GM18499 (cell line): Measurements from ENCODE around the gene ODF4.
"Not testable (repeated sequence)": the region's sequence is repeated elsewhere in the genome, so short reads cannot be mapped to it uniquely, and the experiment has no call there.

Experiments
- ATAC-seq: cut with Tn5 transposase; IDR thresholded peaks from one replicate; pipeline ENCODE4 v1.9.1; 2021; ENCODE audit warnings: moderate number of reproducible peaks; ENCODE audit not compliant: insufficient read depth, unreplicated experiment

ODF4 gene

DNA sequence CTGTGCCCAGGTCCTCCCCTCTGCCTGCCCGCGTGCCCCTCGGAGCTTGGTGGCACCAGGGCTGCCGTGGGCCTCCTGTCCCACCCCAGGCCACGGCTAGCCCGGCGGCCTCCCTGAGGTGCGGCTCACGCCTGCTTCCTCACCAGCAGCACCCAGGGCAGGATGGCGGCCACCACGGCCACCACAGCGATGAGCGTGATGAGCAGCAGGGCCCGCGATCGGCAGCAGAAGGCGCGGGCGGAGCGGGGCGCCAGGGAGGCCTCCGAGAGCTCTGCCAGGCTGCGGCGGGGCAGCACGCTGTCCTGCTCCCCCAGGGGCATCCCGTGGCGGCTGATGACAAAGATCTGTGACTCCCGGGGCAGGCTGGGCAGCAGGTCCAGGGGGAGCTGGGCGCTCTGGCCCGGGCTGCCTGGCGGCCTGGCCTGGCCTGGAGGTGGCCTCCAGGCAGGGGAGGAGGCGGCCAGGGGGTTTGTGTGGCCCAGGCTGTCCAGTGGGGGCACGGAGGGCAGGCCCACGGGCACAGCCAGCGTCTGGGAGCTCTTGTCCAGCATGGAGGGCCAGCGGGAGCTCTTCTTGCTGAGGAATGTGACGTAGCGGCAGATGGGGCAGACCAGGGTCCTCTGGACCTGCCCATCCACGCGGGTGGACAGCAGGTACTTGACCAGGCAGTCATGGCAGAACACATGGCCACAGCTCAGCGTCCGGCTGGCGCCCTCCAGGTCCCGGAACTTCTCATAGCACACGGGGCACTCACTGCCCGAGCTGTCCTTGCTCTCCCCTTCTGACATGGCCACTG, 53.2 kb downstream of the ODF4 start:
- no peak for ATAC-seq

DNA sequence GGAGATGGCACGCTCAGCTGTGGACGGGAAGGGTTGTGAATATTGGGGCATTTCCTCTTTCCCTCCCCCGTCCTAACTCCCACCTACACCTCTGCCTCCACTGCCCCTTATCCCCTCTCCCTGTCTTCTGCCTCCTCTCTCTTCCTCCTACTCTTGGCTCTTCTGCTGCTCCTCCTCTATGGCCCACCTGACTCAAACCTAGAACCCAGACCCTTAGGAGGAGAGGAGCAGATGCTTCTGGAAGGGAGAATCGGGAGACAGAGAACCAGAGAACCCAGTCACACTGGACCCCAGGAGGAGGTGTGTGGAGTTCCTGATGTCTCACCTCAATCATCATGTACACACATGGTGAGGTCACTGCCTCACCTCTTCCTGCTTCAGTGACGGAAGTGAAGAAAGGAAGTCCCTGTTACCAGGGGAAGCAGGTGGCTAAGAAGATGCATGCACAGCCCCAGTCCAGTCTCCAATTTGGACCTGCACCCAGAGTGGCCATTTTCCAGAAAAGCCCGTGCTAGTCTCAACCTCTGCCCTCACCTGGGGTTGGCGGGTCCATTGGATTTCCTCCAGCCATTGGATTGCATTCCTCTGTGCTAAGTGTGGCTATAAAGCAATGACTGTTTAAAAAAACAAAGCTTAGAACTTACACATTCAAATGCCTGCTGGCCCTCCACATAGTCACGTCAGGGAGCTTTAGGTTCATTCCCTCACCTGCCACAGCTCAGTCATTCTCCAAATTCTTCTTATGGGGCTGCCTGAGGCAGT, 54.0 kb downstream of the ODF4 start:
- ATAC-seq = no peak

DNA sequence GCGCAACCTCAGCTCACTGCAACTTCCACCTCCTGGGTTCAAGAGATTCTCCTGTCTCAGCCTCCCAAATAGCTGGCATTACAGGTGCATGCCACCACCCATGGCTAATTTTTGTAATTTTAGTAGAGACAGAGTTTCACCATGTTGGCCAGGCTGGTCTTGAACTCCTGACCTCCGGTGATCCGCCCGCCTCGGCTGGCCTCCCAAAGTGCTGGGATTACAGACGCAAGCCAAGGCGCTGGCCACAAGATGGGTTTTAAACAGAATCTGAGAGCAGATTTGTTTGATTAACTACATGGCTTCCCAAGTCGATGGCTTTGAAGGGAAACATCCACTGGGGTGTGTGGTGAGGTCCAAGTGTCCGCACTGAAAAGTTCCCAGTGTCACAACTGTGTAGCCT, 54.9 kb downstream of the ODF4 start:
- not testable (repeated sequence) for ATAC-seq
